Esophagus muscularis mucosa (tissue), 4 donors: ENCODE measurements around the gene ERCC5. TPM values are rescaled to one million over a fixed set of nuclear protein-coding genes. Genes with fewer than 3 reads are reported as not detected.

Experiments
- DNase-seq: peaks from one replicate; pipeline ENCODE4 v3.0.0-alpha.2; 2017; ENCODE audit errors: extremely low spot score
- H3K27ac ChIP-seq, 4 donors: fragments of 200-600 bp; sonication (generic); replicated peaks in 1 of 4; 1 replicate in 3 of 4; 2 replicates in 1 of 4; pipeline ENCODE4 v1.5.1; 2016 to 2019; ENCODE audit warnings: mild to moderate bottlenecking in 1 of 4
- H3K27me3 ChIP-seq, 4 donors: fragments of 200-600 bp; sonication (generic); one replicate each; pipeline versions ENCODE4 v1.5.1 to v1.6.0; 2016 to 2019
- H3K36me3 ChIP-seq, 4 donors: fragments of 200-600 bp; sonication (generic); one replicate each; pipeline ENCODE4 v1.5.1; 2016 to 2019
- H3K4me1 ChIP-seq, 4 donors: fragments of 200-600 bp; sonication (generic); one replicate each; pipeline ENCODE4 v1.5.1; 2016 to 2019
- H3K4me3 ChIP-seq, 4 donors: fragments of 200-600 bp; sonication (generic); 1 replicate in 2 of 4; 2 replicates in 2 of 4; pipeline ENCODE4 v1.5.1; 2016 to 2019; ENCODE audit warnings: mild to moderate bottlenecking in 4 of 4, moderate library complexity in 1 of 4
- H3K9me3 ChIP-seq, 4 donors: fragments of 200-600 bp; sonication (generic); 1 replicate in 3 of 4; 2 replicates in 1 of 4; pipeline ENCODE4 v1.5.1; 2016 to 2019
- CTCF ChIP-seq, 3 experiments: fragments of 200-600 bp in 2 of 3; fragments of 450-650 bp in 1 of 3; sonication (generic) in 2 of 3; IDR thresholded peaks; one replicate each; pipeline ENCODE4 v1.5.1; 2017 to 2019; ENCODE audit warnings: antibody characterized with exemption in 3 of 3, mild to moderate bottlenecking in 2 of 3, moderate library complexity in 1 of 3
- EP300 ChIP-seq: sonication (generic); formaldehyde crosslinking; IDR thresholded peaks from one replicate; pipeline ENCODE4 v1.6.1; 2017; ENCODE audit warnings: antibody characterized with exemption
- POLR2A ChIP-seq: fragments of 450-650 bp; IDR thresholded peaks from one replicate; pipeline ENCODE4 v1.6.1; 2017; ENCODE audit warnings: antibody characterized with exemption, moderate library complexity, mild to moderate bottlenecking, low read depth
- POLR2AphosphoS5 ChIP-seq, 2 donors: sonication (generic); formaldehyde crosslinking; IDR thresholded peaks; one replicate each; pipeline ENCODE4 v1.6.1; 2017; ENCODE audit warnings: antibody characterized with exemption in 2 of 2
- WGBS: methylation state at CpG from one replicate; pipeline ENCODE4 v1.1.5; 2018; 5-methylcytosine and 5-hydroxymethylcytosine counted together
- intact Hi-C: fragments of 100-400 bp; cut with DNase I; formaldehyde crosslinking; loops from one replicate; pipeline ENCODE4 v1.15.1; 2023
- total RNA-seq, 4 donors: library from RNA; depleted of rRNA; stranded (reverse); fragments of >200 nt; gene quantifications; one replicate each; pipeline versions ENCODE4 v1.1.0 to v1.2.1, GENCODE V29; 2016

The ERCC5 gene
- total RNA-seq, 4 donors from 2014 or later = 36.1 to 61.0 (median 44.0) TPM

GRCh38 chr13:102915393-102915930 is 69.6 kb downstream of the ERCC5 start:
- no peak for DNase-seq
- peaks cover 0 to 26% (median 0%) of the 10 kb centered on the region in 4 donors for H3K27me3 ChIP-seq
- 51% methylated on average over 3 of the region's 3 CpGs for WGBS
- intact Hi-C loops = no loop called here
- H3K27ac ChIP-seq = no peak overlapping the region
- H3K4me1 ChIP-seq = no peaks in the 10 kb centered on the region
- H3K36me3 ChIP-seq = no peaks in the 10 kb centered on the region
- H3K9me3 ChIP-seq = no peaks in the 10 kb centered on the region
- no peak for TF ChIP-seq CTCF (IDR thresholded peaks at IDR 0.05)
- TF ChIP-seq EP300 = no peak
- TF ChIP-seq POLR2AphosphoS5 (IDR thresholded peaks at IDR 0.05) = no peak
- TF ChIP-seq POLR2A = no peak
- no peak overlapping the region for H3K4me3 ChIP-seq

GRCh38 chr13:102917019-102917418 is 71.2 kb downstream of the ERCC5 start:
- WGBS = 81% methylated on average over 3 of the region's 3 CpGs
- H3K27me3 ChIP-seq = peaks cover 0 to 26% (median 0%) of the 10 kb centered on the region in 4 donors
- no peak overlapping the region for H3K4me3 ChIP-seq
- H3K9me3 ChIP-seq = no peaks in the 10 kb centered on the region
- DNase-seq = no peak
- no peaks in the 10 kb centered on the region for H3K36me3 ChIP-seq
- intact Hi-C loops = no loop called here
- TF ChIP-seq CTCF (IDR thresholded peaks at IDR 0.05) = no peak
- no peak for TF ChIP-seq POLR2AphosphoS5 (IDR thresholded peaks at IDR 0.05)
- no peak for TF ChIP-seq EP300
- TF ChIP-seq POLR2A = no peak
- no peak overlapping the region for H3K27ac ChIP-seq
- no peaks in the 10 kb centered on the region for H3K4me1 ChIP-seq

- intact Hi-C loops = no loop called here
Observed at GRCh38 chr13:102922184-102922583, 76.4 kb downstream of the ERCC5 start.

More at GRCh38 chr13:102922184-102922583, 76.4 kb downstream of the ERCC5 start:
- WGBS = 80% methylated on average over 5 of the region's 5 CpGs
- H3K27me3 ChIP-seq = peaks cover 0 to 1% (median 0%) of the 10 kb centered on the region in 4 donors
- no peaks in the 10 kb centered on the region for H3K36me3 ChIP-seq
- no peak overlapping the region for H3K4me3 ChIP-seq
- no peaks in the 10 kb centered on the region for H3K4me1 ChIP-seq
- no peak for TF ChIP-seq CTCF (IDR thresholded peaks at IDR 0.05)
- TF ChIP-seq EP300 = no peak
- TF ChIP-seq POLR2AphosphoS5 (IDR thresholded peaks at IDR 0.05) = no peak
- TF ChIP-seq POLR2A = no peak
- DNase-seq = no peak
- H3K9me3 ChIP-seq = no peaks in the 10 kb centered on the region
- no peak overlapping the region for H3K27ac ChIP-seq

Other genes starting within 250 kb of the ERCC5 start
- gene TPP2, start 249.0 kb upstream of the ERCC5 start, total RNA-seq = 10 to 100 TPM; 30.3 to 38.4 (median 32.1) TPM
- not detected for gene METTL21C, start 151.0 kb upstream of the ERCC5 start, total RNA-seq
- gene TEX30, start 72.2 kb upstream of the ERCC5 start, total RNA-seq = 10 to 100 TPM in 1 of 4 donors, 1 to 10 TPM in 3; 5.1 to 12.5 (median 8.0) TPM
- gene POGLUT2, start 47.1 kb upstream of the ERCC5 start, total RNA-seq = 1 to 10 TPM; 4.8 to 7.5 (median 6.3) TPM
- 10 to 100 TPM; 16.2 to 19.5 (median 16.7) TPM for gene BIVM, start 46.9 kb upstream of the ERCC5 start, total RNA-seq
- gene SLC10A2, start 220.4 kb downstream of the ERCC5 start, total RNA-seq = not detected